ENCODE data around the gene PDE8B.

DNA sequence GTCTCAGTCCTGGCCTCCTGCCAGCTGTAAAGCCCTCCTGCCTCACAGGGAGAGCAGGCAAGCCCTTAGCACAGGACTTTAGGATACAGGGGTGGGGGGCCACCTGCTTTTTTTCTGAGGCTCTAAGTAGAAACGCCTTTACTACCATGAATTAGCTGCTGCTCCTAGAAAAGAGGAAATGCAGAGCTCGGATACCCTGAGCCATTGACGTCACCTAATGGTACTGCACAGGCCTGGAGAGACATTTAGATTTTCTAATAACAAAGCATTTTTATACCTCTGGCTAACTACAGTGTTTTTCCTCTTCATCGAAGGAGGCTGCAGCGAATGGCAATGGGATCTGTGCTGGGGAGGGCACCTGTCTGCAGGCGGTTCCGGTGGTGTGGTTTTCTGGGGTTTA is 144.6 kb downstream of the PDE8B start:
- TF ChIP-seq YY1 (IDR thresholded peaks at IDR 0.05; ENCODE audit: insufficient read depth, insufficient read length) (no peak), ZNF274 (IDR thresholded peaks at IDR 0.05; ENCODE audit: low read depth, low read length) (no peak), SUZ12 (IDR thresholded peaks at IDR 0.05; ENCODE audit: extremely low read depth, insufficient read depth, insufficient read length) (no peak)

All from NT2/D1 (cell line).